Peyer's patch (tissue), 4 donors: Measurements from ENCODE around the gene CAP1. TPM values are rescaled to one million over a fixed set of nuclear protein-coding genes. Genes with fewer than 3 reads are reported as not detected.

ENCODE experiments used
- DNase-seq, 3 donors: peaks; one replicate each; pipeline ENCODE4 v3.0.0-alpha.2; 2017 to 2019
- H3K27ac ChIP-seq, 4 donors: fragments of 200-600 bp; sonication (generic); one replicate each; pipeline ENCODE4 v1.5.1; 2016 to 2019
- H3K27me3 ChIP-seq, 2 donors: fragments of 200-600 bp; sonication (generic); one replicate each; pipeline ENCODE4 v1.5.1; 2019
- H3K36me3 ChIP-seq, 3 donors: fragments of 200-600 bp; sonication (generic); one replicate each; pipeline ENCODE4 v1.5.1; 2016 to 2019
- H3K4me1 ChIP-seq, 4 donors: fragments of 200-600 bp; sonication (generic); one replicate each; pipeline ENCODE4 v1.5.1; 2016 to 2019
- H3K4me3 ChIP-seq, 4 donors: fragments of 200-600 bp; sonication (generic); 1 replicate in 3 of 4; 2 replicates in 1 of 4; pipeline ENCODE4 v1.5.1; 2016 to 2019; ENCODE audit warnings: mild to moderate bottlenecking in 1 of 4
- H3K9me3 ChIP-seq, 4 donors: fragments of 200-600 bp; sonication (generic); one replicate each; pipeline ENCODE4 v1.5.1; 2016 to 2019; ENCODE audit warnings: mild to moderate bottlenecking in 1 of 4
- CTCF ChIP-seq, 6 experiments: fragments of 450-650 bp in 4 of 6; fragments of 200-600 bp in 2 of 6; sonication (generic) in 1 of 6; IDR thresholded peaks; one replicate each; pipeline ENCODE4 v1.5.1; 2017 to 2019; ENCODE audit warnings: antibody characterized with exemption in 6 of 6, mild to moderate bottlenecking in 3 of 6, moderate library complexity in 1 of 6
- POLR2A ChIP-seq, 2 donors: fragments of 450-650 bp; IDR thresholded peaks; one replicate each; pipeline ENCODE4 v1.5.1; 2017; ENCODE audit warnings: antibody characterized with exemption in 2 of 2, mild to moderate bottlenecking in 2 of 2, moderate library complexity in 2 of 2
- total RNA-seq, 4 donors: library from RNA; depleted of rRNA; stranded (reverse); fragments of >200 nt; gene quantifications; one replicate each; pipeline ENCODE4 v1.1.0, GENCODE V29; 2016

CAP1 gene, protein sequence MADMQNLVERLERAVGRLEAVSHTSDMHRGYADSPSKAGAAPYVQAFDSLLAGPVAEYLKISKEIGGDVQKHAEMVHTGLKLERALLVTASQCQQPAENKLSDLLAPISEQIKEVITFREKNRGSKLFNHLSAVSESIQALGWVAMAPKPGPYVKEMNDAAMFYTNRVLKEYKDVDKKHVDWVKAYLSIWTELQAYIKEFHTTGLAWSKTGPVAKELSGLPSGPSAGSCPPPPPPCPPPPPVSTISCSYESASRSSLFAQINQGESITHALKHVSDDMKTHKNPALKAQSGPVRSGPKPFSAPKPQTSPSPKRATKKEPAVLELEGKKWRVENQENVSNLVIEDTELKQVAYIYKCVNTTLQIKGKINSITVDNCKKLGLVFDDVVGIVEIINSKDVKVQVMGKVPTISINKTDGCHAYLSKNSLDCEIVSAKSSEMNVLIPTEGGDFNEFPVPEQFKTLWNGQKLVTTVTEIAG
- total RNA-seq: 100 to 1,000 TPM; 135 to 229 (median 182) TPM

GRCh38 chr1:40040511-40041465 lies at the start of gene CAP1:
TSS of gene CAP1 (plus strand) at chr1:40040729. CDS start at chr1:40059347, 18,618 bp downstream.
- DNase-seq: peak; percentile 100
- Histone ChIP-seq H3K4me1 (peaks cover 0 to 57% (median 20%) of the 10 kb centered on the region in 4 donors), H3K36me3 (no peaks in the 10 kb centered on the region), H3K27me3 (no peaks in the 10 kb centered on the region), H3K4me3 (peak within 1 kb of the TSS; percentile 73 to 94 (median 80)), H3K9me3 (no peaks in the 10 kb centered on the region), H3K27ac (peak within 1 kb of the TSS; percentile 97 to 99 (median 98))
- TF ChIP-seq POLR2A (IDR thresholded peaks at IDR 0.05) (peak in 1 of 2 donors; percentile 27), CTCF (IDR thresholded peaks at IDR 0.05) (no peak)

DNA sequence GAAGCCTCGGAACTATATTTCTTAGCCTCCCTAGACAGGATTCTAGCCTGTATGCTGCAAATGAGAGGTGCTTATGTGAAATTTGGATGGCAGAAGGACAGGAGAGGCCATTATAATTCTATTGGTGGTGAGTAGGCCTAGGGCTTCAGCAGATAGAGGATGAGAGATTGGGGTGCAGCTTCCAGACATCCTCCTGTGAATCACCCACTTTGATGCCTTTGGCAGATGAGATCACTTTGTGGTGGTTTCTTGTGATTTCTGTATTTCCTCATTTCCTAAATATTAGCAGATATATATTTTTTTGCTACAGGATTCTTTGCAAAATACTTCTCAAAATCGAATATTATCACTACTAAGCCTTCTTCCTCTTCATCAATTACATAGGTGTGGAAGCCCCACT lies 48.3 kb upstream of the CAP1 start:
- H3K4me1 ChIP-seq: peaks cover 0 to 6% (median 0%) of the 10 kb centered on the region in 4 donors
- DNase-seq: no peak
- H3K4me3 ChIP-seq: no peak overlapping the region
- no peaks in the 10 kb centered on the region for H3K9me3 ChIP-seq
- H3K36me3 ChIP-seq: no peaks in the 10 kb centered on the region
- no peak overlapping the region for H3K27ac ChIP-seq
- H3K27me3 ChIP-seq: no peaks in the 10 kb centered on the region
- TF ChIP-seq CTCF (IDR thresholded peaks at IDR 0.05) (no peak), POLR2A (IDR thresholded peaks at IDR 0.05) (no peak)

DNA sequence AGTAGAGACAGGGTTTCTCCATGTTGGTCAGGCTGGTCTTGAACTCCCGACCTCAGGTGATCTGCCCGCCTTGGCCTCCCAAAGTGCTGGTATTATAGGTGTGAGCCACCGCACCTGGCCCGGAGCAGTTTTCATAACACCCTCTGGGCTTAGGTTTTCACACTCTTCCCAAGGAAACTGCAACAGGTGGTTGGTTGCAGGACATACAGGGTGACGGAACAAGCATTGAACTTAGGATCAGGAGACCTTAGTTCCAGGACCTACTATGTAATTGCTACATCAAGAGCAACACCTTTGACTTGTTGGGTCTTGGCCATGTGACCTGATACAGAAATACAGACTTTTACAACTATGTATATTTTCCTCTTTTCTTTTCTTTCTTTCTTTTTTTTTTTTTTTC lies 47.6 kb upstream of the CAP1 start:
- Histone ChIP-seq H3K4me1 (peaks cover 0 to 6% (median 0%) of the 10 kb centered on the region in 4 donors), H3K27me3 (no peaks in the 10 kb centered on the region), H3K4me3 (no peak overlapping the region), H3K9me3 (no peaks in the 10 kb centered on the region), H3K36me3 (no peaks in the 10 kb centered on the region), H3K27ac (no peak overlapping the region)
- no peak for DNase-seq
- TF ChIP-seq CTCF (IDR thresholded peaks at IDR 0.05) (no peak), POLR2A (IDR thresholded peaks at IDR 0.05) (no peak)

DNA sequence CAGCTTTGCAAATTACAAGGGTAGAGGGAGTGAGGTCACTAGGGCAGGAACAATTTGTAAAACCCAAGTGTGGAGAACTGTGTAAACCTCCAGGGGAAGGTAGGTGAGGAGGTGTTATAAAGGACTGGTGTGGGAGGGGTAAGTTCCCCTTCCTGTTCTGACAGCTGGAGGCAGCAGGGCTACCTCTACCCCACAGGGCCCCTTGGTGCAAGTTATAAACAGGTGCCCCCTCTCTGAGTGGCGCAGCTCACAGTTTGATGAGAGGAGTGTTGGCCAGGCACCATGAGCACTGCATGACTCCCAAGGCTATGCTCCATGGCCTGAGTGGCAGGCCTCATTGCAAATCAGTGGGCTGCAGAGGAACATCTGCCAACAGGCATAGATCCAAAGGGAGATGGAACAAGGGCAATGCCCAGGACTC lies 44.5 kb upstream of the CAP1 start:
- DNase-seq: peak in 2 of 3 donors; percentile 38 to 52
- Histone ChIP-seq H3K4me3 (no peak overlapping the region), H3K4me1 (peaks cover 0 to 6% (median 0%) of the 10 kb centered on the region in 4 donors), H3K27me3 (no peaks in the 10 kb centered on the region), H3K9me3 (no peaks in the 10 kb centered on the region), H3K27ac (peak overlapping the region in 3 of 4 donors; percentile 5 to 46 (median 35)), H3K36me3 (no peaks in the 10 kb centered on the region)
- TF ChIP-seq POLR2A (IDR thresholded peaks at IDR 0.05): no peak
- no peak for TF ChIP-seq CTCF (IDR thresholded peaks at IDR 0.05)

GRCh38 chr1:39996396-39997004 lies 44.0 kb upstream of the CAP1 start:
- Histone ChIP-seq H3K4me1 (peaks cover 0 to 6% (median 0%) of the 10 kb centered on the region in 4 donors), H3K27me3 (no peaks in the 10 kb centered on the region), H3K27ac (peak overlapping the region in 3 of 4 donors; percentile 5 to 46 (median 35)), H3K36me3 (no peaks in the 10 kb centered on the region), H3K4me3 (no peak overlapping the region), H3K9me3 (no peaks in the 10 kb centered on the region)
- TF ChIP-seq CTCF (IDR thresholded peaks at IDR 0.05) (no peak), POLR2A (IDR thresholded peaks at IDR 0.05) (no peak)
- no peak for DNase-seq
